NCI-H345 treated with DMSO at 0.1 percent for 48 hours (cell line): Measurements from ENCODE around the gene F8.

Source experiments
- DNase-seq: peaks from one replicate; lab custom pipeline; 2025; ENCODE audit not compliant: unreplicated experiment; lab: John Stamatoyannopoulos, UW

Gene F8

DNA sequence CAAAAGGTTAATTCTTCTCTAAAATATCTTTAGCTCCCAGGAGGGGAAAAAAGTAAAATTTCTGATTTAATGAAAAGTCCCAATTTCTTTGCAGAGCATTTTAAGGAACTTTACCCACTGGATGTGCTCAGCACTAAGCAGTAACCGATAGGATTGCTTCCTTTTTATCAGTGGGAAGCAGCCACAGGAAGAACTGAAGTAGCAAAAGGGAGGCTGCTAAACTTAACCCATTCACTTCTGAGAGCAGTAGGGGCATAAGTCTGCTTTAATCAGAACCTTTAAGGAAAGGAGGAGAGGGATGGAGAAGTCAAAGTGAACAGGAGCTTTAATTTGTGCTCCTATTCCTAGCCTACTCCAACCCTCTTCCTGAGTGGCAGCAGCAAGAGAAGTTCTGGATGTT lies at the start of gene F8:
F8 (minus strand) TSS at position 139 of the 400 bp plus-strand sequence. CDS start 171 bp downstream, outside the sequence.
- DNase-seq = no peak

- no peak for DNase-seq
These were observed 49.3 kb upstream of the F8 start for GRCh38 chrX:155071694-155072280.

DNA sequence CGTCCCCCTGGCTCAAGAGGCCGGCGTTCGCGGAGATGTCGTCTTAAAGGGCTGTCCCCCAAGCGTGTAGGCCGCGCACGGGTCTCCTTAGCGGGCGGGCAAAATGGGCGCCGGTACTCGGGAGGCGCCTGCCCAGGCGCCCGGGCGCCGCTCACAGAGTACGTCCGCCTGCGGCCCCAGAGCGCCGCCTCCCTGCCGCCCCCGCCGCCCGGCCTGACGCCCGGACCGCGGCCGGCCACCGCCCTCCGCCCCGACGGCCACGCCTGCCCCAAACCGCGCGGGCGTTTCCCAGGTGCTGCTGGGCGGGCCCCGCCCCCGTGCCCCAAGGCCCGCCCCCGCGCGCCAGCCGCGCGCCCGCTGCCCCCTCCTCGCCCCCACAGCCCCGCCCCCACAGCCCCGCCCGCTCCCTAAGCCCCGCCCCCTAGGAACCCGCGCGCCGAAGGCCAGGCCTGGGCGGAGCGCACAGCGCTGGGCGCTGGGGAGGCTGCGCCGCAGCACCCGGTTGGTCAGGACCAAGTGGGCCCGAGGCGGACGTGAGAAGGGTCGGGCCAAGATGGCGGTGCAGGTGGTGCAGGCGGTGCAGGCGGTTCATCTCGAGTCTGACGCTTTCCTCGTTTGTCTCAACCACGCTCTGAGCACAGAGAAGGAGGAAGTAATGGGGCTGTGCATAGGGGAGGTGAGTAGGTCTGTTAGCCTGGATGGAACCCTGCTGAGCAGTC lies 48.6 kb upstream of the F8 start, which contains the start of the genes BRCC3, CMC4 and MTCP1:
BRCC3 (plus strand) TSS at position 534 of the 719 bp plus-strand sequence; CDS start at position 554, 20 bp downstream.
CMC4 (minus strand) TSS at position 162 of the 719 bp plus-strand sequence. CDS start 7,113 bp downstream, outside the sequence.
MTCP1 (minus strand) TSS at position 162 of the 719 bp plus-strand sequence. CDS start 5,126 bp downstream, outside the sequence.
- DNase-seq = peak; percentile 87

GRCh38 chrX:155070663-155070974 lies 48.1 kb upstream of the F8 start:
- DNase-seq = no peak

DNA sequence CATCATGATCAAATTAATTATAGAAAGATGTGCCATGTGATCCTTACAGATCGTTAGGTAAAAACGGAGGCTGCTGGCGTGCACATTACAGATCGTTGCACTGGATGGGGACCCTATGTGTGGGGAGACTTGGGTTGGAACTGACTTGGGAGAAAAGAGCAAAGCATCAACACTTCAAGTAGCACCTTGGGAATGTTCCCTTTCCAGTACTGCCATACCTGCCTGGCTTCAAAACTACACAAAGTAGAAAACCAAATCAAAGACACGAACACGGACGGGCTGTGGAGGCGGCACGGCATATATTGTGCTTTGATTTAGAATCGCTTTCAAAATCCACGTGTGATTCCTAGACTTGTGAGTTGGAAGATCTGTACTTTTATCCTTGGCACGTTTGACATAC lies 47.5 kb upstream of the F8 start:
- no peak for DNase-seq

DNA sequence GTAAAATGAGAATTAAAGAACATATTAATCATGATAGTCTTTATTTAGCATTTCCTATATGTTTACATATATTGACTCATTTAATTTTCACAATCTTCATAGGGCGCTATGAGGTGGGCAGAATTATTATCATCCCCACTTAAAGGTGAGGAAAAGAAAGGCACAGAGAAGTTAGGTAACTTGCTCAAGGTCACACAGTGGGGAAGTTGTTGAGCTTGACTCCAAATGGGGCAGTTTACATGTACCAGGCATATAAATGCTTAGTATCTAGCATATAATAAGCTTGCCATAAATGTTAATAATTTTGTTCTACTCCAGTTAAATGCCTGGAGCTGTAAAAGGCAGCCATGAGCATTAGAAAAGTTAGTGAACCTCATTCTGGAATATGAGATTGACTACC lies 46.9 kb upstream of the F8 start:
- no peak for DNase-seq

GRCh38 chrX:155068165-155068564 lies 45.6 kb upstream of the F8 start:
- no peak for DNase-seq

GRCh38 chrX:155065035-155065734 lies 42.7 kb upstream of the F8 start:
- DNase-seq = no peak

DNA sequence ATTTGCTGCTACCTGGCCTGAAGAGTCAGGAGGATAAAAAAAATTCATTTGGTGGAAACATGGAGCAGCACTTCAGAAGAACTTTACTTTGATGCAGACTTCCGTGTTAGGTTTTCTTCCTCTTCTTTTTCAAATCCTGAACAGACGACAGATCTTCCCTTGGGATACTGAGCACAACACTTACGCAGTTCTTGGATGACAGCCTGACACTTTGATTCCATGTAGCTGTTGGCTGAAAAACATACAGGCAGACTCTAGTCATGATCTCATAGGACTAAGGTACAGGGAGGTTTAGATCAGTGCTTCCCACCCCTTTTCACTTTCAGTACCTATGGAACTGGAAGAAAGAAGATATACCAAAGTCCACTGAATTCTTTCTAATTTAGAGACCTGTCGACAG lies 39.2 kb upstream of the F8 start:
- no peak for DNase-seq

GRCh38 chrX:155056877-155057792 lies 34.6 kb upstream of the F8 start:
- DNase-seq = peak; percentile 49

- DNase-seq = no peak
These were observed 33.9 kb upstream of the F8 start for GRCh38 chrX:155056471-155056870.

DNA sequence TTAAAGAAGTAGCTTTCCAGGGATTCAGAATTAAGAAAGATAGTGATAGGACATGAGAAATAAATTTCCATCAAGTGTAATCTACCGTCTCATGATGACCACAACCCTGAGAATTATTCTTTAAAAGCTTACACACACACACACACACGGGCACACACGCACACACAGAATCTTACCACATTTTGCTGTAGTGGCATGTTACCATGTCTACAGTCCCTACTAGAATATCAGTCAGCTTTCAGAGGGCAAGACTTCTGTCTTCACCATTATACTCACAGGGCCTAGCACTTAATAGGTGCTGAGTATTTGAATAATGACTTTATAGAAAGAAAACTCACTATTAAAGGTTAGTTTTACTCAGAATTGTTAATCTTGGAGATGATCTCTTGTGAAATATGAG lies 33.0 kb upstream of the F8 start:
- DNase-seq = no peak

DNA sequence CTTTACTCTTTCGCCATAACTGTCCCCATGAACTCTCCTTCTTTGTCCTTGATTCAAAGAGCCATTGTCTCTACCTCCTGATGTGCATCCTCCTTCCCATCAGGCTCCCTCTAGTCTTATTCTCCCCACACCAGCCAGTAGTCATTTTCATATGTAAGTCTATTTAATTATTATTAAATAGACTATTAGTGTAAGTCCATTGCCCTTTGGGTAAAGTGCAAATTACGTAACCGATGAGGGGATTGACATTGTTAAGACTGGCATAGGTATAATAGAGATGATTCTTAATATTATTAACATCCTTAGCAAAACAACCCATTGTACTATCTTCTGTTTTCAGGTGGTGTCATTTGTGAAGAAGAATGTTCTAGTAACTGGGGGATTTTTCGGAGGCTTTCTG lies 31.7 kb upstream of the F8 start:
- no peak for DNase-seq

DNA sequence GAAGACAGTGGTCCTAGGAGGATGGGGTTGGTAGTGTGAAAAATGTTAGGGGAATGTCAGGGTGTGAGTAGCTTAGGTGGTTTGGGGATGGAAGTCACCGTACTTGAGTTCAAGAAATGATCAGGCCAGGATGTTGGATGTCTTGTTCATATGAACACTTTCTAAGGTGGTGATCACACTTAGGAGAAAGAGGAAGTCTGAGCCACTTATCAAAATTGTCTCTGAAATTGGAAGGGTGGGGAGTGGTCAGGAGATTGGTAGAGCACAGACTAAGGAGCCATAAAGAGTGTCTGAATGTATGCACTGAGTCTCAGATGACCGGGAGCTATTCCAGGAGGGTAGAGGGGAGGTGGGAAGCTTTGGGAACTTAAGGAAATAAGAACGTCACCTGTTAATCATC lies 31.1 kb upstream of the F8 start:
- DNase-seq = no peak

DNA sequence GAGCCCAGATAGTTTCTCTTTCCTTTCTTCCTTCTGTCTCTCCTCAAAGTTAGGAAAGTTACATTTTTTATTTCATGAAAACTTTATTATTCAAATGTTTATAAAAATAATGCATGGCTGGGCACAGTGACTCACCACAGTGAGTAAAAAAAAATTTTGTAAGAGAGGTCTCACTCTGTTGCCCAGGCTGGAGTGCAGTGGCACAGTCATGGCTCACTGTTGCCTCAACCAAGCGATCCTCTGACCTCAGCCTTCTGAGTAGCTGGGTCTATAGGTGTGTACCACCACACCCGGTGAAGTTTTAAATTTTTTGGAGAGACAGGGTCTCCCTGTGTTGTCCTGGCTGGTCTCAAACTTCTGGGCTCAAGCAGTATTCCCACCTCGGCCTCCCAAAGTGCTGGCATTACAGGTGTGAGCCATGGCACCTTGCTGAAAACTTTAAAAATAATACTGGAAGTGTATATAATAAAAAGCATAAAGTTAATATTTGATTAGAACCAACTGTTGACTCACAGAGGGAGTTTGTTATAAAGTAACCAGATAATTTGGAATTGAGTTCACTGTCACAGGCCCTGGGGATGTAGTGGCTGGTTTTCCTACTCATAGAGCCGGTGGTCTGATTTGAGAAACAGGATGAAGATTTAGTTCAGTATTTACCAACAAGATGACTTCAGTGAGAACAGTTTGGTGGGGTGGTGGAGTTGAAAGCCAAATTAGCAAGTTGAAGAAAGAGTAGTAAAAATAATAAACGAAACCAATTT lies 30.4 kb upstream of the F8 start:
- no peak for DNase-seq

DNA sequence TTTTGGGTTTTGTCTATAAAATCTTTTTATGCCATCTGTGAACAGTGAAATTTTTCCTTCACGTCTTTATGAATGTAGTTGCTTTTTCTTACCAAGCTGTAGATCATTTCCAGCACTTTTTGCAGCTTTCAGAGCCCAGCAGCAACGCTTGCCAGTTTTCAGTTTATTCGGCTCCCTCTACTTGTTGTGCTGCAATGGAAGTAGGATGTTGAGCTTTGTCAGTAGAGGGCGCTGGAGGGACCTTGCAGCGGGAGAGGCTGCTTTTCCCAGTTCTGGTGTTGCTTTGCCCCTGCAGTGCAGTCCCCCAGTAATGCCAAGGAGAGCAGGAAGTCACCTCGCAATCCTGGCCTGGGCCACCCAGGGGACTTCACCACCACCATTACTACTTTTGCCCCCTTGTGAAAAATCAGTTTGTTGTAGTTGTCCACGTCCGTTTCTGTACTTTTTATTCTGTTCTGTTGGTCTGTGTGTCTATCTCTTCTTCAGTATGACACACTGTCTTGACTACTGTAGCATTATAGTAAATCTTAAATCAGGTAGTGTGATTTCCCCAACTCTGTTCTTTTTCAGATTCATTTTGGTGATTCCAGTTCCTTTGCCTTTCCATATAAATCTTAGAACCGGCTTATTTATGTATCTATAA lies 26.6 kb upstream of the F8 start:
- DNase-seq = no peak

GRCh38 chrX:155046811-155047528 lies 24.4 kb upstream of the F8 start:
- no peak for DNase-seq

GRCh38 chrX:155046129-155046810 lies 23.7 kb upstream of the F8 start:
- DNase-seq = no peak

GRCh38 chrX:155035688-155036087 lies 13.2 kb upstream of the F8 start:
- DNase-seq = no peak
